Measurements from ENCODE around the gene MAST4.

GRCh38 chr5:66818304-66818934 is 222.2 kb downstream of the MAST4 start:
- TF ChIP-seq CTCF (IDR thresholded peaks at IDR 0.05): no peak
- TF ChIP-seq POLR2A (IDR thresholded peaks at IDR 0.05): no peak

All from uterus (tissue), 2 donors.